ENCODE data around the gene CYS1. TPM values are rescaled to one million over a fixed set of nuclear protein-coding genes. Genes with fewer than 3 reads are reported as not detected.

CYS1 gene
- total and polyA plus RNA-seq, 2 of the 13 experiments (the other 11 are each of a cell fraction or from before 2014, with no cell fraction given), result 0.04 TPM; not detected in 1

GRCh38 chr2:10009811-10010781, 70.1 kb downstream of the CYS1 start (continued):
- TF ChIP-seq, protein P1, sequence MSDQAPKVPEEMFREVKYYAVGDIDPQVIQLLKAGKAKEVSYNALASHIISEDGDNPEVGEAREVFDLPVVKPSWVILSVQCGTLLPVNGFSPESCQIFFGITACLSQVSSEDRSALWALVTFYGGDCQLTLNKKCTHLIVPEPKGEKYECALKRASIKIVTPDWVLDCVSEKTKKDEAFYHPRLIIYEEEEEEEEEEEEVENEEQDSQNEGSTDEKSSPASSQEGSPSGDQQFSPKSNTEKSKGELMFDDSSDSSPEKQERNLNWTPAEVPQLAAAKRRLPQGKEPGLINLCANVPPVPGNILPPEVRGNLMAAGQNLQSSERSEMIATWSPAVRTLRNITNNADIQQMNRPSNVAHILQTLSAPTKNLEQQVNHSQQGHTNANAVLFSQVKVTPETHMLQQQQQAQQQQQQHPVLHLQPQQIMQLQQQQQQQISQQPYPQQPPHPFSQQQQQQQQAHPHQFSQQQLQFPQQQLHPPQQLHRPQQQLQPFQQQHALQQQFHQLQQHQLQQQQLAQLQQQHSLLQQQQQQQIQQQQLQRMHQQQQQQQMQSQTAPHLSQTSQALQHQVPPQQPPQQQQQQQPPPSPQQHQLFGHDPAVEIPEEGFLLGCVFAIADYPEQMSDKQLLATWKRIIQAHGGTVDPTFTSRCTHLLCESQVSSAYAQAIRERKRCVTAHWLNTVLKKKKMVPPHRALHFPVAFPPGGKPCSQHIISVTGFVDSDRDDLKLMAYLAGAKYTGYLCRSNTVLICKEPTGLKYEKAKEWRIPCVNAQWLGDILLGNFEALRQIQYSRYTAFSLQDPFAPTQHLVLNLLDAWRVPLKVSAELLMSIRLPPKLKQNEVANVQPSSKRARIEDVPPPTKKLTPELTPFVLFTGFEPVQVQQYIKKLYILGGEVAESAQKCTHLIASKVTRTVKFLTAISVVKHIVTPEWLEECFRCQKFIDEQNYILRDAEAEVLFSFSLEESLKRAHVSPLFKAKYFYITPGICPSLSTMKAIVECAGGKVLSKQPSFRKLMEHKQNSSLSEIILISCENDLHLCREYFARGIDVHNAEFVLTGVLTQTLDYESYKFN (CRISPR knock-in tag; conservative IDR thresholded peaks at IDR 0.05), result peak; percentile 24; the same call in 1 of the 2 replicates
- TF ChIP-seq HIVEP1 (CRISPR knock-in tag; IDR thresholded peaks at IDR 0.05), result peak; percentile 12; the same call in 1 of the 2 replicates
- TF ChIP-seq, protein P2, sequence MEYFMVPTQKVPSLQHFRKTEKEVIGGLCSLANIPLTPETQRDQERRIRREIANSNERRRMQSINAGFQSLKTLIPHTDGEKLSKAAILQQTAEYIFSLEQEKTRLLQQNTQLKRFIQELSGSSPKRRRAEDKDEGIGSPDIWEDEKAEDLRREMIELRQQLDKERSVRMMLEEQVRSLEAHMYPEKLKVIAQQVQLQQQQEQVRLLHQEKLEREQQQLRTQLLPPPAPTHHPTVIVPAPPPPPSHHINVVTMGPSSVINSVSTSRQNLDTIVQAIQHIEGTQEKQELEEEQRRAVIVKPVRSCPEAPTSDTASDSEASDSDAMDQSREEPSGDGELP (IDR thresholded peaks at IDR 0.05; ENCODE audit: borderline replicate concordance, low read depth), result peak; percentile 69; the same call in 1 of the 2 replicates
- TF ChIP-seq NFKB2 (CRISPR knock-in tag; IDR thresholded peaks at IDR 0.05; ENCODE audit: borderline replicate concordance), result peak; percentile 41; the same call in 1 of the 2 replicates

- Histone ChIP-seq H4K20me1 (ENCODE audit: insufficient read depth, low read length) (no peaks in the 10 kb centered on the region; the same call in 1 of the 2 replicates), H3K4me1 (ENCODE audit: insufficient read depth, low read length) (peaks cover 27% of the 10 kb centered on the region), H3K9me3 (ENCODE audit: low read length) (no peaks in the 10 kb centered on the region), H3K4me3 (replicated peaks in 1 of 3; ENCODE audit: insufficient read depth in 1 of 3, low read depth in 2 of 3, low read length in 3 of 3) (no peak overlapping the region), H2AFZ (ENCODE audit: low read length) (no peak overlapping the region), H3K79me2 (ENCODE audit: insufficient read depth, low read length) (no peaks in the 10 kb centered on the region), H3K4me2 (ENCODE audit: low read depth, low read length) (peak overlapping the region; percentile 37; the same call in 1 of the 2 replicates), H3K27ac (ENCODE audit: extremely low read length, insufficient read depth, low read length) (no peak overlapping the region), H3K9ac (ENCODE audit: insufficient read depth, low read depth, low read length) (no peak overlapping the region), H3K36me3 (replicated peaks in 1 of 2; ENCODE audit: control insufficient read depth in 1 of 2, insufficient read depth in 2 of 2, low read length in 2 of 2) (no peaks in the 10 kb centered on the region), H3K27me3 (ENCODE audit: control insufficient read depth in 1 of 2, insufficient read depth in 2 of 2, low read length in 2 of 2) (peaks cover 0 to 9% of the 10 kb centered on the region in 2 experiments; a peak in 1 of 5 replicates)
- in situ Hi-C loops (cut with HindIII; ENCODE audit: extremely low pct_ligation_motif_present, low pct_unique_long_range_greater_than_20kb), result no loop called here
- FAIRE-seq (no peak), DNase-seq (ENCODE audit: low spot score) (no peak), ATAC-seq (peak; percentile 10)
- POLR2A ChIA-PET, result no interaction called here
- CTCF ChIA-PET (ENCODE audit: low intra/inter-chr PET ratio, low total read pairs), result no interaction called here
- WGBS (ENCODE audit: low lambda C conversion rate), result 68% methylated on average over 10 of the region's 19 CpGs
- TF ChIP-seq, protein P3, sequence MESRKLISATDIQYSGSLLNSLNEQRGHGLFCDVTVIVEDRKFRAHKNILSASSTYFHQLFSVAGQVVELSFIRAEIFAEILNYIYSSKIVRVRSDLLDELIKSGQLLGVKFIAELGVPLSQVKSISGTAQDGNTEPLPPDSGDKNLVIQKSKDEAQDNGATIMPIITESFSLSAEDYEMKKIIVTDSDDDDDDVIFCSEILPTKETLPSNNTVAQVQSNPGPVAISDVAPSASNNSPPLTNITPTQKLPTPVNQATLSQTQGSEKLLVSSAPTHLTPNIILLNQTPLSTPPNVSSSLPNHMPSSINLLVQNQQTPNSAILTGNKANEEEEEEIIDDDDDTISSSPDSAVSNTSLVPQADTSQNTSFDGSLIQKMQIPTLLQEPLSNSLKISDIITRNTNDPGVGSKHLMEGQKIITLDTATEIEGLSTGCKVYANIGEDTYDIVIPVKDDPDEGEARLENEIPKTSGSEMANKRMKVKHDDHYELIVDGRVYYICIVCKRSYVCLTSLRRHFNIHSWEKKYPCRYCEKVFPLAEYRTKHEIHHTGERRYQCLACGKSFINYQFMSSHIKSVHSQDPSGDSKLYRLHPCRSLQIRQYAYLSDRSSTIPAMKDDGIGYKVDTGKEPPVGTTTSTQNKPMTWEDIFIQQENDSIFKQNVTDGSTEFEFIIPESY (CRISPR knock-in tag; IDR thresholded peaks at IDR 0.05), result peak; percentile 48; the same call in 1 of the 2 replicates
- 0 out of 2 replicates have a peak, but pooled peaks have one; percentile 32 for TF ChIP-seq DNMT1 (CRISPR knock-in tag; IDR thresholded peaks at IDR 0.05)
- peak; percentile 32; the same call in 1 of the 2 replicates for TF ChIP-seq ZBTB38 (CRISPR knock-in tag; IDR thresholded peaks at IDR 0.05)
- no peak for TF ChIP-seq MAZ (IDR thresholded peaks at IDR 0.05; ENCODE audit: borderline replicate concordance, low read depth, low read length)
- no peak for TF ChIP-seq MAZ (CRISPR knock-in tag; IDR thresholded peaks at IDR 0.05; ENCODE audit: low read depth)
- BruUV-seq (replicated peaks), result no TSS peak
- intact Hi-C loops (cut with micrococcal nuclease; ENCODE audit: unreplicated experiment), result no loop called here
These were observed 70.9 kb downstream of the CYS1 start for GRCh38 chr2:10009271-10009810.

Data from HepG2 (cell line).